ENCODE data around the gene CBL. TPM values are rescaled to one million over a fixed set of nuclear protein-coding genes. Genes with fewer than 3 reads are reported as not detected.

The CBL gene
- total RNA-seq (2014; rRNA removed; shearing (Covaris generic)) (67.6 and 67.8 TPM in 2 replicates), polyA plus RNA-seq (2016; fragmentation: Nextera tagmentation; extraction: Ambion mirVana) (31.6 and 40.1 TPM in 2 replicates)
- long read RNA-seq, full-length matches to known transcripts: 1 of 6 reads
- long read RNA-seq, partial matches to known transcripts: 1 of 6 reads
- long read RNA-seq, other reads (novel, unspliced or antisense): 4 of 6 reads

- H3K27ac ChIP-seq (ENCODE audit: low read depth): peak within 1 kb of the TSS; percentile 99
- peaks cover 40% of the 10 kb centered on the region for H3K4me1 ChIP-seq (ENCODE audit: insufficient read depth)
- no peaks in the 10 kb centered on the region for H3K9me2 ChIP-seq (ENCODE audit: insufficient read depth)
- peaks cover 5% of the 10 kb centered on the region for H3K27me3 Mint-ChIP-seq (ENCODE audit: insufficient read depth, low read depth, poor library complexity)
- H4K20me1 ChIP-seq (replicated peaks; ENCODE audit: insufficient read depth): peaks cover 27% of the 10 kb centered on the region
- H3K36me3 ChIP-seq (ENCODE audit: insufficient read depth): no peaks in the 10 kb centered on the region
- peak within 1 kb of the TSS; percentile 87 for H3K4me3 ChIP-seq
- peaks cover 27% of the 10 kb centered on the region for H3K4me1 Mint-ChIP-seq
- H3K4me3 Mint-ChIP-seq: peak within 1 kb of the TSS; percentile 95
- TF ChIP-seq CTCF (conservative IDR thresholded peaks at IDR 0.05; ENCODE audit: low read depth in 2 of 2) (peak; percentile 67 to 80), JUNB (IDR thresholded peaks at IDR 0.05; ENCODE audit: unreplicated experiment) (no peak), EZH2 (IDR thresholded peaks at IDR 0.05; ENCODE audit: low read depth, unreplicated experiment) (no peak), EZH2phosphoT487 (IDR thresholded peaks at IDR 0.05; ENCODE audit: unreplicated experiment) (no peak), POLR2AphosphoS5 (IDR thresholded peaks at IDR 0.05; ENCODE audit: low read depth) (peak; percentile 68)
- peaks cover 5% of the 10 kb centered on the region; the same call in 1 of the 3 replicates for H3K36me3 Mint-ChIP-seq (ENCODE audit: low read depth)
- peak within 1 kb of the TSS; percentile 93 for H3K27ac Mint-ChIP-seq
- peaks cover 10% of the 10 kb centered on the region for H3F3A ChIP-seq (replicated peaks; ENCODE audit: low read depth)
- peak within 1 kb of the TSS; percentile 94 for H2AFZ ChIP-seq
- H3K79me2 ChIP-seq (replicated peaks; ENCODE audit: insufficient read depth): peaks cover 42% of the 10 kb centered on the region
- DNase-seq (ENCODE audit: low spot score) (peak; percentile 96), ATAC-seq (peak; percentile 76)
- H3K27me3 ChIP-seq (ENCODE audit: insufficient read depth): no peaks in the 10 kb centered on the region
- peak within 1 kb of the TSS; percentile 93 for H3K4me2 ChIP-seq
- peaks cover 2% of the 10 kb centered on the region; the same call in 1 of the 3 replicates for H3K9me3 Mint-ChIP-seq
Observed at GRCh38 chr11:119205574-119206510, at the start of gene CBL. TSS of gene CBL (plus strand) at chr11:119206339. CDS start at chr11:119206418, 79 bp downstream.

DNA sequence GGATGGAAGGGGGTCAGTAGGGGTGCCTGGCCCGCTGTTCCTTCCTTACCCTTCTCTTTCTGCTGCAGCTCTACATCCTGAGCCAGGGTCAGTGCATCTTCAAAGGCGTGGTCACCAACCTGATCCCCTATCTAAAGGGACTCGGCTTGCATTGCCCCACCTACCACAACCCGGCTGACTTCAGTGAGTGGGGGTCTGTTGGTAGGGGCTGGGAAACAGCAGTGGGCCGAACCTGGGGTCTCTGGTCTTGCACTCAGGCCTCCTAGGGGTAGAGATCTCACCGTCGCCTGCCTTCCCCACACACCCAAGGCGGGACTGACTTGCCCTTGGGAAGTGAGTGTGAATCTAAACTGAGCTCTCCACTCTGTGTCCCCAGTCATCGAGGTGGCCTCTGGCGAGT, 49.6 kb upstream of the CBL start:
- H3K4me1 ChIP-seq (ENCODE audit: insufficient read depth): no peaks in the 10 kb centered on the region
- H3K36me3 ChIP-seq (ENCODE audit: insufficient read depth): no peaks in the 10 kb centered on the region
- Mint-ChIP-seq H3K36me3 (ENCODE audit: low read depth) (no peaks in the 10 kb centered on the region; the same call in 1 of the 3 replicates), H3K4me1 (peaks cover 8% of the 10 kb centered on the region), H3K9me3 (no peaks in the 10 kb centered on the region), H3K27ac (no peak overlapping the region), H3K27me3 (ENCODE audit: insufficient read depth, low read depth, poor library complexity) (peaks cover 17% of the 10 kb centered on the region), H3K4me3 (no peak overlapping the region)
- DNase-seq (ENCODE audit: low spot score): no peak
- no peak overlapping the region for H2AFZ ChIP-seq
- H3K4me2 ChIP-seq: no peak overlapping the region
- H3K4me3 ChIP-seq: no peak overlapping the region
- no peaks in the 10 kb centered on the region for H3K79me2 ChIP-seq (replicated peaks; ENCODE audit: insufficient read depth)
- peaks cover 3% of the 10 kb centered on the region for H3K27me3 ChIP-seq (ENCODE audit: insufficient read depth)
- no peak for ATAC-seq
- no peaks in the 10 kb centered on the region for H4K20me1 ChIP-seq (replicated peaks; ENCODE audit: insufficient read depth)
- no peaks in the 10 kb centered on the region for H3K9me2 ChIP-seq (ENCODE audit: insufficient read depth)
- no peak overlapping the region for H3K27ac ChIP-seq (ENCODE audit: low read depth)
- 0 out of 2 replicates have a peak, but pooled peaks cover 5% of the 10 kb centered on the region for H3F3A ChIP-seq (replicated peaks; ENCODE audit: low read depth)
- TF ChIP-seq ZNF114 (CRISPR knock-in tag; IDR thresholded peaks at IDR 0.05) (no peak), ZNF462 (CRISPR knock-in tag; IDR thresholded peaks at IDR 0.05) (no peak), EZH2phosphoT487 (IDR thresholded peaks at IDR 0.05; ENCODE audit: unreplicated experiment) (no peak), ETS1 (IDR thresholded peaks at IDR 0.05) (no peak), NANOG (IDR thresholded peaks at IDR 0.05; ENCODE audit: borderline replicate concordance) (no peak), EZH2 (IDR thresholded peaks at IDR 0.05; ENCODE audit: low read depth, unreplicated experiment) (no peak), POLR2AphosphoS5 (IDR thresholded peaks at IDR 0.05; ENCODE audit: low read depth) (no peak), JUNB (IDR thresholded peaks at IDR 0.05; ENCODE audit: unreplicated experiment) (no peak), CREB1 (CRISPR knock-in tag; IDR thresholded peaks at IDR 0.05; ENCODE audit: low read depth) (no peak)

Data from GM23338 (cell line).